ENCODE data around the gene GID8. TPM values are rescaled to one million over a fixed set of nuclear protein-coding genes. Genes with fewer than 3 reads are reported as not detected.

Gene GID8
- total and polyA plus RNA-seq, 2 donors (not counting 1 experiment from before 2014, with no cell fraction given): 12.4 to 47.4 TPM

- intact Hi-C loops (cut with micrococcal nuclease): no loop called here
- WGBS (ENCODE audit: insufficient coverage): 32% methylated on average over 18 of the region's 20 CpGs
- Histone ChIP-seq H3K4me1 (ENCODE audit: control insufficient read depth in 2 of 2, insufficient read depth in 2 of 2, low read length in 2 of 2) (no peaks in the 10 kb centered on the region), H4K20me1 (ENCODE audit: control insufficient read depth, insufficient read depth, low read length, poor library complexity, severe bottlenecking) (no peaks in the 10 kb centered on the region), H3K27me3 (replicated peaks in 1 of 4; ENCODE audit: control extremely low read depth in 1 of 4, control insufficient read depth in 3 of 4, insufficient read depth in 4 of 4, low read length in 3 of 4) (peaks cover 0 to 26% (median 2%) of the 10 kb centered on the region in 4 experiments), H3K27ac (ENCODE audit: low read length in 2 of 2) (no peak overlapping the region), H3K4me3 (ENCODE audit: control extremely low read depth in 1 of 5, extremely low read depth in 1 of 5, insufficient read depth in 1 of 5, low read depth in 2 of 5, low read length in 4 of 5) (no peak overlapping the region), H3K79me2 (ENCODE audit: control insufficient read depth, insufficient read depth, low read length) (no peaks in the 10 kb centered on the region), H3K4me2 (replicated peaks; ENCODE audit: low read depth, low read length, poor library complexity, severe bottlenecking) (no peak overlapping the region), H3K9ac (ENCODE audit: low read length) (no peak overlapping the region), H3K36me3 (replicated peaks in 1 of 2; ENCODE audit: control extremely low read depth in 1 of 2, control insufficient read depth in 1 of 2, extremely low read depth in 1 of 2, insufficient read depth in 2 of 2, low read length in 1 of 2) (no peaks in the 10 kb centered on the region), H3K9me3 (ENCODE audit: control extremely low read depth in 1 of 3, control insufficient read depth in 2 of 3, insufficient read depth in 1 of 3, low read length in 2 of 3) (no peaks in the 10 kb centered on the region), H2AFZ (ENCODE audit: insufficient read depth, low read depth, low read length, poor library complexity, severe bottlenecking) (no peak overlapping the region)
- Mint-ChIP-seq H3K4me1 (no peaks in the 10 kb centered on the region), H3K27ac (no peak overlapping the region), H3K4me3 (no peak overlapping the region), H3K27me3 (peaks cover 56% of the 10 kb centered on the region), H3K9me3 (ENCODE audit: insufficient read depth) (no peaks in the 10 kb centered on the region)
- TF ChIP-seq EZH2 (IDR thresholded peaks at IDR 0.05; ENCODE audit: borderline replicate concordance, insufficient read depth, low read depth, low read length, poor library complexity, severe bottlenecking): no peak
- TF ChIP-seq CTCF (IDR thresholded peaks at IDR 0.05): no peak
- CTCF ChIA-PET: no interaction called here
- DNase-seq (no peak), ATAC-seq (ENCODE audit: low read depth) (no peak)
- POLR2A ChIA-PET: no interaction called here
Measured at GRCh38 chr20:62997417-62998035, 59.6 kb downstream of the GID8 start.

Other genes starting within 250 kb of the GID8 start
- gene NTSR1, start 229.3 kb upstream of the GID8 start, total RNA-seq: not detected in 2 replicates
- gene NTSR1, start 229.3 kb upstream of the GID8 start, polyA plus RNA-seq: not detected in 2 replicates
- 17.5 and 18.2 TPM in 2 replicates for gene MRGBP, start 141.7 kb upstream of the GID8 start, total RNA-seq
- gene MRGBP, start 141.7 kb upstream of the GID8 start, polyA plus RNA-seq: 8.1 and 10.6 TPM in 2 replicates
- gene OGFR, start 133.3 kb upstream of the GID8 start, total RNA-seq: 99.3 and 102 TPM in 2 replicates
- gene OGFR, start 133.3 kb upstream of the GID8 start, polyA plus RNA-seq: 71.7 and 73.3 TPM in 2 replicates
- gene COL9A3, start 121.1 kb upstream of the GID8 start, total RNA-seq: 96.3 and 98.6 TPM in 2 replicates
- gene COL9A3, start 121.1 kb upstream of the GID8 start, polyA plus RNA-seq: 10.7 and 30.8 TPM in 2 replicates
- gene TCFL5, start 76.3 kb upstream of the GID8 start, total RNA-seq: 15.7 and 16.2 TPM in 2 replicates
- 2.0 and 2.6 TPM in 2 replicates for gene TCFL5, start 76.3 kb upstream of the GID8 start, polyA plus RNA-seq
- 124 and 128 TPM in 2 replicates for gene DIDO1, start 11.6 kb upstream of the GID8 start, total RNA-seq
- gene DIDO1, start 11.6 kb upstream of the GID8 start, polyA plus RNA-seq: 48.5 and 57.6 TPM in 2 replicates
- gene SLC17A9, start 14.6 kb downstream of the GID8 start, total RNA-seq: 33.0 and 44.6 TPM in 2 replicates
- gene SLC17A9, start 14.6 kb downstream of the GID8 start, polyA plus RNA-seq: 141 and 195 TPM in 2 replicates
- not detected in 2 replicates for gene BHLHE23, start 68.8 kb downstream of the GID8 start, total RNA-seq
- not detected in 2 replicates for gene BHLHE23, start 68.8 kb downstream of the GID8 start, polyA plus RNA-seq